Calu3 (cell line): Measurements from ENCODE around the gene ZMYND19. TPM values are rescaled to one million over a fixed set of nuclear protein-coding genes. Genes with fewer than 3 reads are reported as not detected.
"Not testable (repeated sequence)": the region's sequence is repeated elsewhere in the genome, so short reads cannot be mapped to it uniquely, and the experiment has no call there.

ENCODE experiments used
- BruUV-seq: library from RNA; stranded (reverse); fragments of 400-500 nt; replicated peaks from 2 replicates; lab custom pipeline; 2021; lab: Mats Ljungman, UMichigan
- CTCF ChIA-PET: fragments of 300-600 bp; sonication (Branson Sonifier 250); formaldehyde crosslinking; loops from one replicate; lab custom pipeline; 2022; ENCODE audit warnings: antibody characterized with exemption; lab: Charles Lee
- DNase-seq: peaks from one replicate; pipeline ENCODE4 v3.0.0; 2022
- H3K27ac Mint-ChIP-seq: one replicate; pipeline ENCODE4 v1.8.0; 2022; ENCODE audit warnings: mixed read lengths; ENCODE audit not compliant: unreplicated experiment
- H3K27me3 Mint-ChIP-seq: one replicate; pipeline ENCODE4 v1.8.0; 2022; ENCODE audit warnings: mixed read lengths; ENCODE audit not compliant: unreplicated experiment
- H3K36me3 Mint-ChIP-seq: one replicate; pipeline ENCODE4 v1.8.0; 2022; ENCODE audit warnings: mild to moderate bottlenecking, moderate library complexity, mixed read lengths; ENCODE audit not compliant: insufficient read depth, unreplicated experiment
- H3K4me1 Mint-ChIP-seq: one replicate; pipeline ENCODE4 v1.8.0; 2022; ENCODE audit warnings: mild to moderate bottlenecking, low read depth, mixed read lengths; ENCODE audit not compliant: unreplicated experiment
- H3K4me3 Mint-ChIP-seq: one replicate; pipeline ENCODE4 v1.8.0; 2022; ENCODE audit warnings: mild to moderate bottlenecking, low read depth, moderate library complexity, mixed read lengths; ENCODE audit not compliant: unreplicated experiment
- H3K9me3 Mint-ChIP-seq: one replicate; pipeline ENCODE4 v1.8.0; 2022; ENCODE audit warnings: low read depth, mixed read lengths; ENCODE audit not compliant: unreplicated experiment
- CTCF ChIP-seq: fragments of 200-600 bp; IDR thresholded peaks from one replicate; pipeline ENCODE4 v1.8.0; 2022; ENCODE audit warnings: antibody characterized with exemption; ENCODE audit not compliant: unreplicated experiment
- intact Hi-C: fragments of 100-400 bp; cut with micrococcal nuclease; formaldehyde crosslinking; loops from one replicate; pipeline ENCODE4 v1.10.0; 2022; ENCODE audit not compliant: unreplicated experiment
- total RNA-seq: library from RNA; stranded (reverse); gene quantifications from 2 replicates; pipeline ENCODE4 v1.2.3, GENCODE V29; 2022

ZMYND19 gene
- total RNA-seq, 1 experiment from 2014 or later, result 30.0 TPM

GRCh38 chr9:137552022-137552768 is 38.1 kb downstream of the ZMYND19 start:
- H3K4me1 Mint-ChIP-seq, result no peaks in the 10 kb centered on the region
- H3K4me3 Mint-ChIP-seq, result peak overlapping the region; percentile 74
- no peaks in the 10 kb centered on the region for H3K9me3 Mint-ChIP-seq
- intact Hi-C loops, result no loop called here
- no peaks in the 10 kb centered on the region for H3K27me3 Mint-ChIP-seq
- no peak for TF ChIP-seq CTCF
- peaks cover 41% of the 10 kb centered on the region for H3K36me3 Mint-ChIP-seq
- CTCF ChIA-PET, result interaction anchor here (0.6 to 1.0 kb wide), 3 partner anchors 251 to 1600 kb away, joined by 3 to 7 read pairs (median 4); partner anchors contain the start of gene NRARP
- TSS peak; percentile 99 for BruUV-seq
- DNase-seq, result peak; percentile 12
- H3K27ac Mint-ChIP-seq, result no peak overlapping the region

GRCh38 chr9:137551264-137552021 is 38.9 kb downstream of the ZMYND19 start, which contains the start of gene MRPL41:
MRPL41 (plus strand) TSS chr9:137551879; CDS start chr9:137552082, 203 bp downstream.
- CTCF ChIA-PET, result interaction anchor here (0.6 to 1.0 kb wide), 2 partner anchors 250 to 1600 kb away, joined by 3 to 7 read pairs; partner anchors contain the start of gene NRARP
- peak within 1 kb of the TSS; percentile 74 for H3K4me3 Mint-ChIP-seq
- H3K36me3 Mint-ChIP-seq, result peaks cover 40% of the 10 kb centered on the region
- H3K9me3 Mint-ChIP-seq, result no peaks in the 10 kb centered on the region
- BruUV-seq, result no TSS peak
- DNase-seq, result peak; percentile 82
- H3K4me1 Mint-ChIP-seq, result no peaks in the 10 kb centered on the region
- intact Hi-C loops, result no loop called here
- H3K27ac Mint-ChIP-seq, result no peak within 1 kb of the TSS
- H3K27me3 Mint-ChIP-seq, result no peaks in the 10 kb centered on the region
- peak; percentile 42 for TF ChIP-seq CTCF

DNA sequence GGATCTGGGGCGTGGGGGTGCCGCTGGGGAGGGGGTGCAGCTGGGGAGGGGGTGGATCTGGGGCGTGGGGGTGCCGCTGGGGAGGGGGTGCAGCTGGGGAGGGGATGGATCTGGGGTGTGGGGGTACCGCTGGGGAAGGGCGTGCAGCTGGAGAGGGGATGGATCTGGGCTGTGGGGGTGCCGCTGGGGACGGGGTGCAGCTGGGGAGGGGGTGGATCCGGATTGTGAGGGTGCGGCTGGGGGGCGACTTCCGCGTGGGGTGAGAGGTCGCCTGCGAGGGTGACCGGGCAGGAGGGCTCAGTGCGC is 39.4 kb downstream of the ZMYND19 start:
- intact Hi-C loops, H3K27me3 Mint-ChIP-seq, DNase-seq, H3K27ac Mint-ChIP-seq, H3K4me1 Mint-ChIP-seq, H3K9me3 Mint-ChIP-seq, BruUV-seq, CTCF ChIA-PET: not testable (repeated sequence)
- Mint-ChIP-seq H3K36me3 (peaks cover 35% of the 10 kb centered on the region), H3K4me3 (peak overlapping the region; percentile 74)

- DNase-seq, result peak; percentile 77
- peaks cover 2% of the 10 kb centered on the region for H3K9me3 Mint-ChIP-seq
- H3K4me1 Mint-ChIP-seq, result no peaks in the 10 kb centered on the region
- intact Hi-C loops, result no loop called here
- BruUV-seq, result no TSS peak
- no peaks in the 10 kb centered on the region for H3K27me3 Mint-ChIP-seq
- H3K36me3 Mint-ChIP-seq, result peaks cover 31% of the 10 kb centered on the region
- peak within 1 kb of the TSS; percentile 41 for H3K27ac Mint-ChIP-seq
- peak within 1 kb of the TSS; percentile 74 for H3K4me3 Mint-ChIP-seq
- TF ChIP-seq CTCF, result no peak
- CTCF ChIA-PET, result interaction anchor here (0.6 to 0.8 kb wide), 2 partner anchors 15 to 263 kb away, joined by 3 to 5 read pairs; no protein-coding TSS in a partner anchor
These were observed 40.1 kb downstream of the ZMYND19 start, which contains the start of gene PNPLA7 for GRCh38 chr9:137550231-137550621. PNPLA7 (minus strand) TSS chr9:137550402; CDS start chr9:137550197, 205 bp downstream.
